GM13977 (cell line): ENCODE results near the gene UNC5A.
A peak's percentile ranks its signal among the peaks of the same experiment; 100 is the strongest.

Source experiments
- DNase-seq: peaks from one replicate; pipeline ENCODE4 v3.0.0; 2012; ENCODE audit warnings: low spot score
- CTCF ChIP-seq: IDR thresholded peaks from 2 replicates; pipeline ENCODE4 v1.5.1; 2012; ENCODE audit warnings: mild to moderate bottlenecking, control low read depth; ENCODE audit not compliant: insufficient read depth; ENCODE audit errors: extremely low read depth, missing control alignments
- in situ Hi-C: fragments of 300-500 bp; cut with MboI; formaldehyde crosslinking; loops from one replicate; pipeline ENCODE4 v1.12.0; 2022; ENCODE audit warnings: low sequenced_read_pairs, low pct_unique_long_range_greater_than_20kb, mixed read lengths, inconsistent platforms; ENCODE audit not compliant: unreplicated experiment

The UNC5A gene

DNA sequence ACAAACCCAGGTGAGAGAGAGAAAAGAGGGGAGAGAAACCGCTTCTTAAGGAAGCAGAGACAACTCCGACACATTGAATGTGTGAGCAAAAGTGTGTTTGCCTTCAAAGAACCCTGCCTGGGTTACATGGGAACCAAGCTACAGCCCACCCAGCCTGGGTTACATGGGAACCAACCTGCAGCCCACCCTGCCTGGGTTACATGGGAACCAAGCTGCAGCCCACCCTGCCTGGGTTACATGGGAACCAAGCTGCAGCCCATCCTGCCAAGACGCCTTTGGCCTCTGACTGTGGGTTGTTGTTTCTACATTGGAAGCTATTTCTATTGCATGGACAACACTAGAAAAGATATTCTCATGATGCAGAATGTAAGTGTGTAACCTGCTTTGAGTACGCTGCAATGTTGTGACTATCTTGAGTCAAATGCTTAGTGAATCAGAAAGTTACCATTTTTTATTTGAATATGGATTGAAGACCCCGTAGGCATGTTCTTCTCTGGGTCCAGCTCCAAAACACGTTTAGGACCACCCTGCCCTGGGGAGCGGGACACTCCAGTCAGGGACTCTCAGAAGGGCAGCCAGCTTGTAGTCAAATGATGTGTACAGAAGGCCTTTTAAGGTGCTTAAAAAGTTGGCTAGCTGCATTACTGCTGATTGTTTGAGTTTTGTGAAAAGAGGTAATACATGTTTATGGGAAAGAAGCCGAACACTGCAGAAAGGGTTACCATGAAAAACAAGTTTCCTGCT, 39.1 kb upstream of the UNC5A start:
- no peak for TF ChIP-seq CTCF
- in situ Hi-C loops: no loop called here
- DNase-seq: no peak

DNA sequence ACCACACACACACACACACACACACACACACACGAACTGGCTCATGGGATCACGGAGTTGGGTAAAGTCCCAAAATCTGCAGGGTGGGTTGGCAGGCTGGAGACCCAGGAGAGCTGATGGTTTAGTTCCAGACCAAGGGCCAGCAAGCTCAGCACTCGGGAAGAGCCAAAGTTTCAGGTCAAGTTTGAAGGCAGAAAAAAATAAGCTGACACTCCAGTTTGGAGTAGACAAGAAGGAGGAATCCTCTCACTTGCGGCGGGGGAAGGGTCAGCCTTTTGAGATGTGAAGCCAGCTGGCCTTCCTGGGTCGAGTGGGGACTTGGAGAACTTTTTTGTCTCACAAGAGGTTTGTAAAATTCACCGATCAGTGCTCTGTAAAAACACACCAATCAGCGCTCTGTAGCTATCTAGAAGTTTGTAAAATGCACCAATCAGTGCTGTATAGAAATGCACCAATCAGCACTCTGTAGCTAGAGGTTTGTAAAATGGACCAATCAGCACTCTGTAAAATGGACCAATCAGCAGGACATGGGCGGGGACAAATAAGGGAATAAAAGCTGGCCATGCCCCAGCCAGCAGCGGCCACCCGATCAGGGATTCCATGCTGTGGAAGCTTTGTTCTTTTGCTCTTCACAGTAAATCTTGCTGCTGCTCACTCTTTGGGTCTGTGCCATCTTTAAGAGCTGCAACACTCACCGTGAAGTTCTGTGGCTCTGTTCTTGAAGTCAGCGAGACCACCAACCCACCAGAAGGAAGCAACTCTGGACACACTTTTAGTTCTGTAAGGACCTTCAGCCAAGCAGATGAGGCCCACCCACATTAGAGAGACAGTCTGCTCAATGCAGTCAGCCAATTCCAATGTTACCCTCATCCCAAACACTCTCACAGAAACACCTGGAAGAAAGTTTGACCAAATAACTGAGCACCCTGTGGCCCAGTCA, 37.8 kb upstream of the UNC5A start:
- DNase-seq: no peak
- no peak for TF ChIP-seq CTCF
- in situ Hi-C loops: no loop called here

- no peak for TF ChIP-seq CTCF
- in situ Hi-C loops: no loop called here
- peak; percentile 4 for DNase-seq
Observed at GRCh38 chr5:176773408-176774035, 36.8 kb upstream of the UNC5A start.

- DNase-seq: no peak
- TF ChIP-seq CTCF: no peak
- in situ Hi-C loops: no loop called here
Observed at GRCh38 chr5:176774216-176775171, 35.9 kb upstream of the UNC5A start.

DNA sequence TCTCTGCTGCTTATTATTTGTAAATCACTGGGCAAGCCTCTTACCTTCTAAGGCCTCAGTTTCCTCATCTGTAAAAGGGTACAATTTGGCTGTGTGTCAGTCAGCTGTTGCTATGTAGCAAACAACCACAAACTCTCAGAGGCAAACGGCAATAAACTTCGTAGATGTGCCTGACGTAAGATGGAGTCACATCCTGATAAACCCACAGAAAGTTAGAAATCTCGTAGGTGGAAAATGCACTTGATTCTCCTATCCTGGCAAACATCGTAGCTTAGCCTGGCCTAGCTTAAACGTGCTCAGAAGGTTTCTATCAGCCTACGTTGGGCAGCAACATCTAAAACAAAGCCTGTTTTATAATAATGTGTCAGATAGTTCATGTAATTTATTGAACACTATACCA, 35.0 kb upstream of the UNC5A start:
- in situ Hi-C loops: no loop called here
- no peak for TF ChIP-seq CTCF
- DNase-seq: no peak
